ENCODE measurements around the gene GAS6.

GAS6 gene

GRCh38 chr13:113816254-113816929 lies 47.5 kb downstream of the GAS6 start:
- H3K4me3 ChIP-seq, result no peak overlapping the region
- no peak for DNase-seq (ENCODE audit: low spot score in 2 of 2)

DNA sequence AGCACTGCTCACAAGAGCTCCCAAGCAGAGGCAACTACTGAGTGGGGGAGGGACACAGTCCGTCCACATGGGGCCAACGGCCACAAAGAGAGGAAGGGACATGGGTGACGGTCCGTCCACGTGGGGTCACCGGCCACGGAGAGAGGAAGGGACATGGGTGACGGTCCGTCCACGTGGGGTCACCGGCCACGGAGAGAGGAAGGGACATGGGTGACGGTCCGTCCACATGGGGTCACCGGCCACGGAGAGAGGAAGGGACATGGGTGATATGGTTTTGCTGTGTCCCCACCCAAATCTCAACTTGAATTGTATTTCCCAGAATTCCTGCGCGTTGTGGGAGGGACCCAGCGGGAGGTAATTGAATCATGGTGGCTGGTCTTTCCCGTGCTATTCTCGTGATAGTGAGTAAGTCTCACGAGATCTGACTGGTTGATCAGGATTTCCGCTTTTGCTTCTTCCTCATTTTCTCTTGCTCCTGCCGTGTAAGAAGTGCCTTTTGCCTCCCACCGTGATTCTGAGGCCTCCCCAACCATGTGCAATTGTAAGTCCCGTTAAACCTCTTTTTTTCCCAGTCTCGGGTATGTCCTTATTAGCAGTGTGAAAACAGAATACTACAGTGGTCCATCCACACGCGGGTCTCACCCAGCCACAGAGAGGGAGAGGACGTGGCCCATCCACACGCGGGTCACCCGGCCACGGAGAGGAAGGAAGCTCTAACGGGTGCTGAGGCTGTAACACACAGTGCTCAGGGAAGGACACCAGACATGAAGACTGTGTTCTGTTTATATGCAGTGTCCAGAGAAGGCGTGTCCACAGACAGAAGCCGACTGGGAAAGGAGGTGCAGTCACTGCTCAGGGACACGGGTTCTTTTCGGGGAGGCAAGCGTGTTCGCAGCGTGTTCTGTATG lies 48.5 kb downstream of the GAS6 start:
- in situ Hi-C loops (cut with MboI; ENCODE audit: low sequenced_read_pairs), result no loop called here
- H3K9me3 ChIP-seq, result no peaks in the 10 kb centered on the region
- no peaks in the 10 kb centered on the region for H3K27me3 ChIP-seq (ENCODE audit: low read depth)
- peak overlapping the region; percentile 31 for H3K4me3 ChIP-seq
- no peaks in the 10 kb centered on the region for H3K4me1 ChIP-seq
- peak in 1 of 2 experiments; percentile 46 for DNase-seq (ENCODE audit: low spot score in 2 of 2)
- no peaks in the 10 kb centered on the region for H3K36me3 ChIP-seq (replicated peaks)

More at GRCh38 chr13:113816254-113816929, 47.5 kb downstream of the GAS6 start:
- H3K36me3 ChIP-seq (replicated peaks), result no peaks in the 10 kb centered on the region
- H3K9me3 ChIP-seq, result no peaks in the 10 kb centered on the region
- H3K4me1 ChIP-seq, result no peaks in the 10 kb centered on the region
- H3K27me3 ChIP-seq (ENCODE audit: low read depth), result no peaks in the 10 kb centered on the region
- in situ Hi-C loops (cut with MboI; ENCODE audit: low sequenced_read_pairs), result no loop called here

DNA sequence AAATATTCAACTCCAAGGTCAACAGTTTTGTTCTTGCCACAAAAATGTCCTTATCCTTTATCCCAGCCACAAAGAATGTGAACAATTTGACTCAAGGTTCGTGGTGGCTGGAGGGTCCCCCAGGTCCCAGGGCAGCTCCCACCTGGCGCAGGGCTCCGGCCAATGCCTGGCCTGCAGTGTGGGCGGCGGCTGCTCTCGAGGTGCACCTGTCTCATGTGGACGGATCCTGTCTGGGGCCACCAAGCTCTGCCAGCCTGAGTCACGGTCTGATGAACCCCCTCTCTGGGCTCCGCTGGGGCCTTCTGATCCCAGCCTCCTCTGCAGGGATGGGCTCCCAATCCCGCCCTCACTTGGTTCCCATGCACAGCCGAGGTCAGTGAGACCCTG lies 49.4 kb downstream of the GAS6 start:
- no peak for DNase-seq (ENCODE audit: low spot score in 2 of 2)
- no peaks in the 10 kb centered on the region for H3K36me3 ChIP-seq (replicated peaks)
- H3K27me3 ChIP-seq (ENCODE audit: low read depth), result no peaks in the 10 kb centered on the region
- no peaks in the 10 kb centered on the region for H3K4me1 ChIP-seq
- H3K4me3 ChIP-seq, result no peak overlapping the region
- in situ Hi-C loops (cut with MboI; ENCODE audit: low sequenced_read_pairs), result no loop called here
- no peaks in the 10 kb centered on the region for H3K9me3 ChIP-seq

GRCh38 chr13:113813749-113814434 lies 50.0 kb downstream of the GAS6 start:
- no peak for DNase-seq (ENCODE audit: low spot score in 2 of 2)
- Histone ChIP-seq H3K9me3 (no peaks in the 10 kb centered on the region), H3K4me3 (no peak overlapping the region), H3K4me1 (no peaks in the 10 kb centered on the region), H3K27me3 (ENCODE audit: low read depth) (no peaks in the 10 kb centered on the region), H3K36me3 (replicated peaks) (no peaks in the 10 kb centered on the region)
- in situ Hi-C loops (cut with MboI; ENCODE audit: low sequenced_read_pairs), result no loop called here

DNA sequence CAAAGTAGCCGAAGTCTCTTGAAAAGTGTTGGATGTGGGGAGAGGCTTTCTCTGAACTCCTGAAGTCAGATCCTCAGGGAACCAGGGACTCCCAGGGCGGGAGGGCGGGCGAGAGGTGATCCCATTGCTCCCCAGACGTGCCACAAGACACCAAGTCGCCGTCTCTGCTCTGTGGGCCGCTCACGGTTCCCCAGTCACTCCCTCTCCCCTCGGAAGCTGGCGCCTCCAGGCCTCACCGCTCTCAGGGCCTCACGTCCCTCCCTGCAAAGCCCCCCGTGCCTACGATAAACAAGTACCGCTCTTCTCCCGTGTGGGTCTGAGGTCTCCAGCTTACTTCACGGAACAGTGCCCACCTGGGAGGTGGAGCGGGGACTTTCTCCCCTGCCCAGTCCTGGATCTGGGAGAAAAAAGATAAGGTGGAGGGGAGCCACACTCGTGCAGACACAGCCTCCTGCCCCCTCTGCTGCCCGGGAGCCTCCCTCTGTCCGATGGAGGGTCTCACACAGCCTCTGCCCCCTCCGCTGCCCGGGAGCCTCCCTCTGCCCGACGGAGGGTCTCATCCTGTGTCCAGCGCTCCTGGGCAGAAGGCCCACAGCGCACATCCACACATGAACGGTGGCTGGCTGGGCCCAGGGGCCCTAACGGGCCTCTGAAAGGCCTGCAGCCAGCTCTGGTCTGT lies 50.7 kb downstream of the GAS6 start:
- no peak for DNase-seq (ENCODE audit: low spot score in 2 of 2)
- Histone ChIP-seq H3K4me3 (no peak overlapping the region), H3K9me3 (0 out of 2 replicates have a peak, but pooled peaks cover under 1% of the 10 kb centered on the region), H3K4me1 (no peaks in the 10 kb centered on the region), H3K27me3 (ENCODE audit: low read depth) (no peaks in the 10 kb centered on the region), H3K36me3 (replicated peaks) (no peaks in the 10 kb centered on the region)
- in situ Hi-C loops (cut with MboI; ENCODE audit: low sequenced_read_pairs), result no loop called here

DNA sequence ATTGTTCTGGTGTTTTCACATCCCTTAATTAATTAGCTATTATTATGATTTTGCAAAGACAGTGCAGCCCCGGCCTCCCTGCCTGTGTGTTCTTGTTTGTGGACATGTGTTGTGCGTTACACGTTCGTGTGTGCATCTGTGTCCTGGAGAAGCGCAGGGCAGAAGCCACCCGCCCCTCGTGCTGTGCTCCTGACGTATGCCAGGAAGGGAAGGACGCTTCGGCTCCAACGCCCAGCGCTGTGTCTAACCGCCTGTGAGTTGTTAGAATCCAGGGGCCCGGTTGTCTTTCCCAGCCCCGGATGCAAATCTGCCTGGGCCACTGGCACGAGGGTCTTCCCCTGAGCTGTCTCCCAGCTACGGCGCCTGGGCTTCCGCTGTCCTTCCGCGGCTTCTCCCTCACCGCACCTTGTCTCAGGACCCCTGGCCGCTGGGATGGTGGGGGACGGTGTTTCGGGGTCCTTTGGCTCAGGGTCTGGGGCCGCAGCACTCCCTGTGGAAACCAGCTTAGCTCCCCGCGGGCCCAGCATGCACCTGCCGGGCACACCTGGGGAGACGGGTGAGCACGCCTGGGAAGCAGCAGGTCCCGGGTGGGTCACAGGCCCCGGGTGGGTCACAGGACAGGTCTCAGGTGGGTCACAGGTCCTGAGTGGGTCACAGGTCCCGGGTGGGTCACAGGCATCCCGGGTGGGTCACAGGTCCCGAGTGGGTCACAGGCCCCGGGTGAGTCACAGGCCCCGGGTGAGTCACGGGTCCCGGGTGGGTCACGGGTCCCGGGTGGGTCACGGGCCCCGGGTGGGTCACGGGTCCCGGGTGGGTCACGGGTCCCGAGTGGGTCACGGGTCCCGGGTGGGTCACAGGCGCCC lies 51.5 kb downstream of the GAS6 start:
- in situ Hi-C loops (cut with MboI; ENCODE audit: low sequenced_read_pairs), result no loop called here
- no peak overlapping the region for H3K4me3 ChIP-seq
- no peaks in the 10 kb centered on the region for H3K27me3 ChIP-seq (ENCODE audit: low read depth)
- DNase-seq (ENCODE audit: low spot score in 2 of 2), result no peak
- H3K9me3 ChIP-seq, result peaks cover 5% of the 10 kb centered on the region; the same call in 1 of the 2 replicates
- H3K4me1 ChIP-seq, result no peaks in the 10 kb centered on the region
- H3K36me3 ChIP-seq (replicated peaks), result no peaks in the 10 kb centered on the region

DNA sequence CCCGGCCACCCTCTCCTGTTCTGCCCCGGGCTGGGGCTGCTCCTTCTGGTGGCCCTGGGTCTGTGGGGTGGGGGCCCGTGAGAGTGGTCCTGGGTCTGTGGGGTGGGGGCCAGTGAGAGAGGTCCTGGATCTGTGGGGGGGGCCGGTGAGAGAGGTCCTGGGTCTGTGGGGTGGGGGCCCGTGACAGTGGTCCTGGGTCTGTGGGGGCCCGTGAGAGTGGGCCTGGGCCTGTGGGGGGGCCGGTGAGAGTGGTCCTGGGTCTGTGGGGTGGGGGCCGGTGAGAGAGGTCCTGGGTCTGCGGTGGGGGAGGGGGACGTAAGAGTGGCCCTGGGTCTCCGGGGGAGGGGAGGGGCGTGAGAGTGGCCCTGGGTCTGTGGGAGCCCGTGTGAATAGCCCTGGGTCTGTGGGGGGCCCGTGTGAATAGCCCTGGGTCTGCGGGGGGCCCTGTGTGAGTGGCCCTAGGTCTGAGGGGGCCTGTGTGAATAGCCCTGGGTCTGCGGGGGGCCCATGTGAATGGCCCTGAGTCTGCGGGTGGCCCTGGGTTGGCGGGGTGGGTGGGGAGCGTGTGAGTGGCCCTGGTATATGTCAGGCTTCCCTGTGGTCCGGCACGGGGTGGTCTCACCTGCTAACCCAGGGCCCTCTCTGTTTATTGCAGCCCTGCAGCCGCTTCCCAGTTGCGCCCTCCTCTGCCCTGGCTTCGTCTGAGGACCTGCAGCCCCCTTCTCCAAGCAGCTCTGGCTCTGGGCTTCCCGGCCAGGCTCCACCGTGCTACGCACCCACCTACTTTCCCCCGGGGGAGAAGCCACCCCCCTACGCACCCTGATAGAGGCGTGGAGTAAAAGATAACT lies 52.6 kb downstream of the GAS6 start:
- DNase-seq (ENCODE audit: low spot score in 2 of 2), result no peak
- H3K27me3 ChIP-seq (ENCODE audit: low read depth), result no peaks in the 10 kb centered on the region
- H3K4me3 ChIP-seq, result no peak overlapping the region
- H3K9me3 ChIP-seq, result peaks cover 5% of the 10 kb centered on the region; the same call in 1 of the 2 replicates
- no peaks in the 10 kb centered on the region for H3K4me1 ChIP-seq
- no peaks in the 10 kb centered on the region for H3K36me3 ChIP-seq (replicated peaks)
- in situ Hi-C loops (cut with MboI; ENCODE audit: low sequenced_read_pairs), result no loop called here

DNA sequence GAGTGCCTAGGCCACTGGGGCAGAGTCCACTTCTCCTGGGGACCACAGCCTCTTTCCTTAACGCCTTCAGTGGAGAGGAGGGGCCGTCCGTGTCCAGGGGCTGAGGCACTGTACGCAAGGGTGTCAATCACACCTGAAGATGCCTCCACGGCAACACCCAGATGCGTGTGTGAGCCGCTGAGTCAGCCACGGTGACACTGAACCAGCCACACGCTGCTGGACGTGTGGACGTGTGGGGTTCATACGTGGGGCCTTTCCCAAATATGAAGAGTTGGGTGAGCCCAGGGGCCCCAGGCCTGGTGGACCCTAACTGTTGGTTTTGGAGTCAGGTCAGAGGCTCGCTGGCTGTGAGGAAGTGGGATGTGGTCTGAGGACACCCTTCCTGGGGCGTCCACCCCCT lies 53.2 kb downstream of the GAS6 start:
- Histone ChIP-seq H3K9me3 (peaks cover 5% of the 10 kb centered on the region; the same call in 1 of the 2 replicates), H3K36me3 (replicated peaks) (no peaks in the 10 kb centered on the region), H3K4me1 (no peaks in the 10 kb centered on the region), H3K27me3 (ENCODE audit: low read depth) (no peaks in the 10 kb centered on the region), H3K4me3 (no peak overlapping the region)
- DNase-seq (ENCODE audit: low spot score in 2 of 2), result no peak
- in situ Hi-C loops (cut with MboI; ENCODE audit: low sequenced_read_pairs), result no loop called here

DNA sequence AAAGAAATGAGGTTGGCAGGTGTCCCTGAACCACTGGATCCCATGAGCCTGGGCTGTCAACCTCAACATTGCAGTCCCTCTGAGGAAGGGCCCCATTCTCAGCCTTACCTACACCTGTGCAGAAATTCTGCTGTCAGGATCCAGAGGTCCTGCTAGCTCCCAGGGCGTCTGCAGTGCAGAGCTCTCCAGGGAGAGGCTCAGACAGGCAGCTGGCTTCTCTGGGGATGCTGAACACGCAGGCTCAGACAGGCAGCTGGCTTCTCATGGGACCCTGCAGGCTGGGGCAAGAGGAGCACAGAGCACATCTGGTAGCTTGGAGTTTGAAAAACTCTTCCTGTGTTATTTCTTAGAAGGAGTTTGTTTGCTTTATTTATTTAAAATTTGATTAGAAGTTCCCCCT lies 53.9 kb downstream of the GAS6 start:
- Histone ChIP-seq H3K27me3 (ENCODE audit: low read depth) (no peaks in the 10 kb centered on the region), H3K36me3 (replicated peaks) (no peaks in the 10 kb centered on the region), H3K4me1 (no peaks in the 10 kb centered on the region), H3K4me3 (no peak overlapping the region), H3K9me3 (peaks cover 5% of the 10 kb centered on the region; the same call in 1 of the 2 replicates)
- in situ Hi-C loops (cut with MboI; ENCODE audit: low sequenced_read_pairs), result no loop called here
- no peak for DNase-seq (ENCODE audit: low spot score in 2 of 2)

- Histone ChIP-seq H3K4me3 (no peak overlapping the region), H3K27me3 (ENCODE audit: low read depth) (no peaks in the 10 kb centered on the region), H3K9me3 (peaks cover 5% of the 10 kb centered on the region; the same call in 1 of the 2 replicates), H3K36me3 (replicated peaks) (no peaks in the 10 kb centered on the region), H3K4me1 (no peaks in the 10 kb centered on the region)
- DNase-seq (ENCODE audit: low spot score in 2 of 2), result no peak
- in situ Hi-C loops (cut with MboI; ENCODE audit: low sequenced_read_pairs), result no loop called here
Measured at GRCh38 chr13:113808058-113808834, 55.6 kb downstream of the GAS6 start.

- H3K4me1 ChIP-seq, result no peaks in the 10 kb centered on the region
- H3K36me3 ChIP-seq (replicated peaks), result no peaks in the 10 kb centered on the region
- no peak for DNase-seq (ENCODE audit: low spot score in 2 of 2)
- peaks cover 5% of the 10 kb centered on the region; the same call in 1 of the 2 replicates for H3K9me3 ChIP-seq
- no peak overlapping the region for H3K4me3 ChIP-seq
- no peaks in the 10 kb centered on the region for H3K27me3 ChIP-seq (ENCODE audit: low read depth)
- in situ Hi-C loops (cut with MboI; ENCODE audit: low sequenced_read_pairs), result no loop called here
Measured at GRCh38 chr13:113806526-113806925, 57.4 kb downstream of the GAS6 start.

Data from HAP-1 (cell line).